Keratinocyte (primary cell): ENCODE data around the gene MEGF10. TPM values are rescaled to one million over a fixed set of nuclear protein-coding genes. Genes with fewer than 3 reads are reported as not detected.

Source experiments
- DNase-seq: peaks from one replicate; pipeline ENCODE4 v3.0.0-alpha.2; 2011; ENCODE audit warnings: low read depth, missing footprints, low spot score
- FAIRE-seq: peaks from 2 replicates; lab custom pipeline; 2011; peaks lifted over from hg19 to GRCh38; lab: Jason Lieb, UNC
- H2AFZ ChIP-seq: 2 replicates; pipeline ENCODE4 v1.6.0; 2012; ENCODE audit warnings: low read length, control low read depth, inconsistent platforms; ENCODE audit not compliant: control insufficient read depth
- H3K27ac ChIP-seq: 2 replicates; pipeline ENCODE4 v1.5.1; 2011; ENCODE audit warnings: low read length; ENCODE audit not compliant: control insufficient read depth, insufficient read depth
- H3K27me3 ChIP-seq: 3 replicates; pipeline ENCODE4 v1.6.0; 2011; ENCODE audit warnings: low read length; ENCODE audit not compliant: control insufficient read depth, insufficient read depth; ENCODE audit errors: extremely low read depth
- H3K36me3 ChIP-seq, 2 experiments: 2 replicates in 1 of 2; 3 replicates in 1 of 2; pipeline ENCODE4 v1.5.1; 2011; ENCODE audit warnings: low read length in 2 of 2, mild to moderate bottlenecking in 1 of 2; ENCODE audit not compliant: control insufficient read depth in 2 of 2, insufficient read depth in 2 of 2; ENCODE audit errors: extremely low read depth in 1 of 2
- H3K4me1 ChIP-seq: 3 replicates; pipeline ENCODE4 v1.5.1; 2011; ENCODE audit warnings: low read length; ENCODE audit not compliant: control insufficient read depth, insufficient read depth; ENCODE audit errors: extremely low read depth
- H3K4me2 ChIP-seq: 3 replicates; pipeline ENCODE4 v1.6.0; 2011; ENCODE audit warnings: low read depth, low read length; ENCODE audit not compliant: control insufficient read depth, insufficient read depth; ENCODE audit errors: extremely low read depth
- H3K4me3 ChIP-seq, 3 experiments: fragments of 200-600 bp in 1 of 3; sonication (generic) in 1 of 3; 2 replicates in 2 of 3; 3 replicates in 1 of 3; pipeline ENCODE4 v1.5.1; 2011 to 2016; ENCODE audit warnings: low read length in 3 of 3, mild to moderate bottlenecking in 3 of 3, control low read depth in 2 of 3, inconsistent platforms in 1 of 3, low read depth in 1 of 3, mixed read lengths in 1 of 3, mixed run types in 1 of 3, moderate library complexity in 1 of 3; ENCODE audit not compliant: control insufficient read depth in 2 of 3, insufficient read depth in 2 of 3; ENCODE audit errors: extremely low read depth in 1 of 3
- H3K79me2 ChIP-seq: 2 replicates; pipeline ENCODE4 v1.6.0; 2012; ENCODE audit warnings: low read length; ENCODE audit not compliant: control insufficient read depth, insufficient read depth
- H3K9ac ChIP-seq: 3 replicates; pipeline ENCODE4 v1.6.0; 2011; ENCODE audit warnings: low read length; ENCODE audit not compliant: control insufficient read depth, insufficient read depth; ENCODE audit errors: extremely low read depth
- H3K9me1 ChIP-seq: 3 replicates; pipeline ENCODE4 v1.6.0; 2011; ENCODE audit warnings: low read length; ENCODE audit not compliant: control insufficient read depth, insufficient read depth; ENCODE audit errors: extremely low read depth
- H3K9me3 ChIP-seq: 2 replicates; pipeline ENCODE4 v1.5.1; 2012; ENCODE audit warnings: low read depth, low read length; ENCODE audit not compliant: control insufficient read depth
- H4K20me1 ChIP-seq: 3 replicates; pipeline ENCODE4 v1.6.0; 2011; ENCODE audit warnings: low read length; ENCODE audit not compliant: control insufficient read depth, insufficient read depth; ENCODE audit errors: extremely low read depth
- CTCF ChIP-seq, 3 experiments: IDR thresholded peaks in 1 of 3; conservative IDR thresholded peaks in 1 of 3; optimal IDR thresholded peaks in 1 of 3; 2 replicates in 2 of 3; 3 replicates in 1 of 3; pipeline versions ENCODE3 to v1.5.1; 2011; ENCODE audit warnings: low read length in 3 of 3, mild to moderate bottlenecking in 3 of 3, moderate library complexity in 2 of 3, control low read depth in 1 of 3, inconsistent platforms in 1 of 3; ENCODE audit not compliant: insufficient read depth in 2 of 3; ENCODE audit errors: extremely low read depth in 1 of 3
- EZH2 ChIP-seq: IDR thresholded peaks from one replicate; pipeline ENCODE4 v1.6.1; 2012; ENCODE audit warnings: inconsistent platforms, mild to moderate bottlenecking, low read length, moderate library complexity
- dilution Hi-C: fragments of 300-500 bp; cut with MboI; formaldehyde crosslinking; loops from one replicate; pipeline ENCODE4 v1.7.0; 2020; ENCODE audit warnings: low sequenced_read_pairs; ENCODE audit not compliant: extremely low pct_ligation_motif_present
- polyA plus RNA-seq, 5 experiments: library from polyadenylated mRNA; depleted of rRNA in 3 of 5; stranded (reverse) in 3 of 5; stranded (forward) in 1 of 5; unstranded in 1 of 5; fragments of >200 nt; gene quantifications; 1 replicate in 1 of 5; 2 replicates in 3 of 5; 3 replicates in 1 of 5; pipeline versions ENCODE4 v1.2.1 to v1.2.3, GENCODE V29; 2011 to 2012; ENCODE audit warnings: missing spikeins in 2 of 5, low read depth in 1 of 5, low replicate concordance in 1 of 5

MEGF10 gene
- polyA plus RNA-seq, 1 donor (not counting 4 experiments of a cell fraction or from before 2014, with no cell fraction given), result not detected

GRCh38 chr5:127452626-127453025 is 162.0 kb downstream of the MEGF10 start:
- dilution Hi-C loops, result no loop called here

GRCh38 chr5:127471211-127471610 is 180.6 kb downstream of the MEGF10 start:
- H3K4me1 ChIP-seq, result no peaks in the 10 kb centered on the region
- no peak overlapping the region for H3K4me2 ChIP-seq
- FAIRE-seq, result no peak
- no peaks in the 10 kb centered on the region for H3K27me3 ChIP-seq
- no peaks in the 10 kb centered on the region for H3K9me3 ChIP-seq
- no peak for DNase-seq
- no peak overlapping the region for H3K27ac ChIP-seq
- H3K9me1 ChIP-seq, result no peaks in the 10 kb centered on the region
- H3K79me2 ChIP-seq, result no peaks in the 10 kb centered on the region
- no peak overlapping the region for H3K9ac ChIP-seq
- no peak overlapping the region for H3K4me3 ChIP-seq
- H4K20me1 ChIP-seq, result no peaks in the 10 kb centered on the region
- no peak overlapping the region for H2AFZ ChIP-seq
- dilution Hi-C loops, result no loop called here
- no peak for TF ChIP-seq EZH2
- TF ChIP-seq CTCF (optimal IDR thresholded peaks at IDR 0.05 in 1 of 3, IDR thresholded peaks at IDR 0.05 in 1 of 3, conservative IDR thresholded peaks at IDR 0.05 in 1 of 3; ENCODE audit: extremely low read depth in 1 of 3, insufficient read depth in 2 of 3, low read length in 3 of 3), result no peak
- H3K36me3 ChIP-seq, result no peaks in the 10 kb centered on the region

More at GRCh38 chr5:127452626-127453025, 162.0 kb downstream of the MEGF10 start:
- no peak overlapping the region for H3K27ac ChIP-seq
- DNase-seq (no peak), FAIRE-seq (no peak)
- H3K9ac ChIP-seq, result no peak overlapping the region
- no peaks in the 10 kb centered on the region for H3K36me3 ChIP-seq
- no peak overlapping the region for H2AFZ ChIP-seq
- no peaks in the 10 kb centered on the region for H3K79me2 ChIP-seq
- H3K9me3 ChIP-seq, result no peaks in the 10 kb centered on the region
- no peaks in the 10 kb centered on the region for H4K20me1 ChIP-seq
- no peaks in the 10 kb centered on the region for H3K9me1 ChIP-seq
- TF ChIP-seq CTCF (optimal IDR thresholded peaks at IDR 0.05 in 1 of 3, IDR thresholded peaks at IDR 0.05 in 1 of 3, conservative IDR thresholded peaks at IDR 0.05 in 1 of 3; ENCODE audit: extremely low read depth in 1 of 3, insufficient read depth in 2 of 3, low read length in 3 of 3) (no peak), EZH2 (no peak)
- no peaks in the 10 kb centered on the region for H3K4me1 ChIP-seq
- H3K4me3 ChIP-seq, result no peak overlapping the region
- H3K4me2 ChIP-seq, result no peak overlapping the region
- H3K27me3 ChIP-seq, result no peaks in the 10 kb centered on the region
